Kidney (tissue), 14 donors: ENCODE results near the gene THRB. TPM values are rescaled to one million over a fixed set of nuclear protein-coding genes. Genes with fewer than 3 reads are reported as not detected.

Source experiments
- DNase-seq, 5 donors: peaks; one replicate each; pipeline ENCODE4 v3.0.0-alpha.2; 2013 to 2020
- FAIRE-seq: peaks from 2 replicates; lab custom pipeline; 2012; peaks lifted over from hg19 to GRCh38; lab: Jason Lieb, UNC
- H3K27ac ChIP-seq, 2 donors: one replicate each; pipeline ENCODE4 v1.7.0; 2013; ENCODE audit warnings: low read depth in 2 of 2, low read length in 2 of 2, inconsistent platforms in 1 of 2
- H3K27me3 ChIP-seq: one replicate; pipeline ENCODE4 v1.7.1; 2013; ENCODE audit warnings: low read length, inconsistent platforms; ENCODE audit not compliant: control insufficient read depth, insufficient read depth
- H3K36me3 ChIP-seq, 3 donors: one replicate each; pipeline versions ENCODE4 v1.7.0 to v1.7.1; 2013; ENCODE audit warnings: low read length in 3 of 3, control low read depth in 1 of 3, inconsistent platforms in 1 of 3; ENCODE audit not compliant: insufficient read depth in 3 of 3, control insufficient read depth in 2 of 3
- H3K4me1 ChIP-seq, 3 donors: one replicate each; pipeline versions ENCODE4 v1.7.0 to v1.7.1; 2013; ENCODE audit warnings: low read length in 3 of 3, inconsistent platforms in 1 of 3, low read depth in 1 of 3; ENCODE audit not compliant: control insufficient read depth in 2 of 3, insufficient read depth in 2 of 3
- H3K4me3 ChIP-seq, 3 donors: one replicate each; pipeline versions ENCODE4 v1.7.0 to v1.8.1; 2013; ENCODE audit warnings: low read length in 3 of 3, control low read depth in 1 of 3, inconsistent platforms in 1 of 3
- H3K9ac ChIP-seq, 3 donors: one replicate each; pipeline versions ENCODE4 v1.7.0 to v1.7.1; 2013; ENCODE audit warnings: low read length in 3 of 3, control low read depth in 1 of 3, inconsistent platforms in 1 of 3
- H3K9me3 ChIP-seq, 3 donors: one replicate each; pipeline versions ENCODE4 v1.7.0 to v1.7.1; 2013; ENCODE audit warnings: low read length in 3 of 3, control low read depth in 1 of 3, inconsistent platforms in 1 of 3; ENCODE audit not compliant: control insufficient read depth in 2 of 3, insufficient read depth in 1 of 3
- CTCF ChIP-seq: IDR thresholded peaks from 3 replicates; pipeline ENCODE4 v1.5.1; 2012; ENCODE audit warnings: mild to moderate bottlenecking, moderate library complexity, borderline replicate concordance; ENCODE audit not compliant: insufficient read depth; ENCODE audit errors: extremely low read depth
- intact Hi-C: fragments of 100-400 bp; cut with DNase I; formaldehyde crosslinking; loops from one replicate; pipeline ENCODE4 v1.11.1; 2022
- polyA plus RNA-seq: library from polyadenylated mRNA; stranded (reverse); fragments of 350-450 nt; fragmentation: Illumina TruSeq; extraction: RNeasy Lipid Tissue Mini Kit (QIAGEN cat#74804); gene quantifications from one replicate; pipeline ENCODE4 v1.2.3, GENCODE V29; 2014; ENCODE audit warnings: low read depth, low replicate concordance; ENCODE audit not compliant: insufficient read depth
- total RNA-seq: library from RNA; stranded (reverse); fragmentation: NEBNext Ultra II Directional; extraction: Animal tissue kit (Norgen Biotek cat#: 25700); gene quantifications from one replicate; pipeline ENCODE4 v1.2.1, GENCODE V29; 2021
- donor health status: control.
- donor health status: control.
- donor health status: control.
- donor health status: control.
- donor health status: control.
- donor health status: DM: yes; HTN: yes; CAD: no.
- donor health status: Normal renal cell carcinoma (clear cell type).

The THRB gene
- total and polyA plus RNA-seq, 2 donors from 2014 or later = 4.5 to 17.2 TPM

DNA sequence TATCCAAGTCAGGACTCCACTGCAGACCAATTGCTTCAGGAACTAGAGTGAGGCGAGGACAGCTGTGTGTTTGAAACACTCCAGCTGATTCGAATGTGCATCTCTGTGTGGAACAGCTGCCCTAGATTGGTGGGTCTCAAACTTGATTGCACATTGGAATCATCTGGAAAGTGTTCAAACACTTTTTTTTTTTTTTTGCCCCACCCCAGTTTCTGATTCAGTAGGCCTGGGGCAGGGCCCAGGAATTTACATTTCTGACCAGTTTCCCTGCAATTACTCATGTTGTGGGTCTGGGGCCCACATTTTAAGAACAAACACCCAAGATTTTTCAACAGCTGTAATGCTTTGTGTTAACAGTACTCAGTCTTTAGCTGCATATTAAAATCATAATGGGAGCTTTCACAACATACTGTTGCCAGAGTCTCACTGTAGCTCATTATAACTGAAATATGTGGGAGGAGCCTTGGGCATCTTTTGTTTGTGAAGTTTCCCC lies 392.9 kb downstream of the THRB start:
- Histone ChIP-seq H3K4me1 (no peaks in the 10 kb centered on the region), H3K27ac (no peak overlapping the region), H3K27me3 (no peaks in the 10 kb centered on the region), H3K9me3 (no peaks in the 10 kb centered on the region), H3K4me3 (no peak overlapping the region), H3K36me3 (no peaks in the 10 kb centered on the region), H3K9ac (no peak overlapping the region)
- TF ChIP-seq CTCF = no peak
- intact Hi-C loops = no loop called here
- FAIRE-seq (no peak), DNase-seq (no peak)

GRCh38 chr3:24100696-24101402 lies 393.8 kb downstream of the THRB start:
- H3K4me1 ChIP-seq = no peaks in the 10 kb centered on the region
- H3K9ac ChIP-seq = no peak overlapping the region
- H3K27me3 ChIP-seq = no peaks in the 10 kb centered on the region
- no peak for FAIRE-seq
- no peaks in the 10 kb centered on the region for H3K9me3 ChIP-seq
- no peaks in the 10 kb centered on the region for H3K36me3 ChIP-seq
- H3K27ac ChIP-seq = no peak overlapping the region
- no peak for TF ChIP-seq CTCF
- DNase-seq = no peak
- H3K4me3 ChIP-seq = no peak overlapping the region
- intact Hi-C loops = no loop called here

DNA sequence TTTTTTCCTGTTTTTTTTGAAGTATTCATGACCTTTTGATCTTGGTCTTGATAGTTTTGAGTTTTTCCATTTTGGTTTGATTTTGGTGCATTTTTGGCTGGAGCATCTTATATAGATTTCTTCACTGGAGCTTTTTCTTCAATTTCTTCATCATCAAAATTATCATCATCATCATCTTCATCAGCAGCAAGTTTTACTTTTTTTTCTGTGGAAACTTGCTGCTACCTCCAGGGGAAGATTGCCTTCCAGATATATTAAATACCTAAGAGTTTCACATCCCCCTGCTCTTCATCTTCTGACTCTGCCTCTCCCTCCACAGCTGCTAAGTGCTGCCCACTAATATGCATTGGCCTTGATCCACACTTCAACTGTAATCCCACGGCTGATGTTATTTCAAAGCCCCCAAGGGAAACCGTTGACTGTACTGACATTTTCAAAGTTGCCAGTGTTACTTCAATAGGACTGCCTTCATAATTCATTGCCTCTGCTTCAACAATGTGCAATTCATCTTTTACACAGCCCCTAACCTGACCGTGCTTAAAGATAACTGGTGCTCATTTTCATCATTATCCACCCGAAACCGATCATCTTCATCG lies 397.9 kb downstream of the THRB start:
- no peaks in the 10 kb centered on the region for H3K27me3 ChIP-seq
- no peaks in the 10 kb centered on the region for H3K4me1 ChIP-seq
- no peak for FAIRE-seq
- no peaks in the 10 kb centered on the region for H3K36me3 ChIP-seq
- no peaks in the 10 kb centered on the region for H3K9me3 ChIP-seq
- H3K4me3 ChIP-seq = no peak overlapping the region
- TF ChIP-seq CTCF = no peak
- intact Hi-C loops = no loop called here
- no peak for DNase-seq
- H3K9ac ChIP-seq = no peak overlapping the region
- H3K27ac ChIP-seq = no peak overlapping the region
